K562 (cell line): ENCODE data around the gene CD8A.

Experiments used
- SP1 ChIP-seq: sonication (generic); formaldehyde crosslinking; IDR thresholded peaks from 2 replicates; pipeline ENCODE4 v1.8.1; 2022; ENCODE audit warnings: mild to moderate bottlenecking, missing genetic modification reagents
- TF ChIP-seq, protein P1 (sequence below): sonication (generic); formaldehyde crosslinking; IDR thresholded peaks from 2 replicates; pipeline ENCODE4 v1.8.1; 2023; ENCODE audit warnings: mild to moderate bottlenecking, missing genetic modification reagents
- TF ChIP-seq, protein P2 (sequence below), 3 experiments: IDR thresholded peaks in 2 of 3; conservative IDR thresholded peaks in 1 of 3; 2 replicates each; pipeline ENCODE4 v1.5.1; 2011 to 2012; ENCODE audit warnings: low read length in 3 of 3, mild to moderate bottlenecking in 3 of 3, control low read depth in 2 of 3, improper control_type of control experiment in 1 of 3, inconsistent platforms in 1 of 3, low read depth in 1 of 3, mixed read lengths in 1 of 3, moderate library complexity in 1 of 3; ENCODE audit not compliant: insufficient read depth in 2 of 3

DNA sequence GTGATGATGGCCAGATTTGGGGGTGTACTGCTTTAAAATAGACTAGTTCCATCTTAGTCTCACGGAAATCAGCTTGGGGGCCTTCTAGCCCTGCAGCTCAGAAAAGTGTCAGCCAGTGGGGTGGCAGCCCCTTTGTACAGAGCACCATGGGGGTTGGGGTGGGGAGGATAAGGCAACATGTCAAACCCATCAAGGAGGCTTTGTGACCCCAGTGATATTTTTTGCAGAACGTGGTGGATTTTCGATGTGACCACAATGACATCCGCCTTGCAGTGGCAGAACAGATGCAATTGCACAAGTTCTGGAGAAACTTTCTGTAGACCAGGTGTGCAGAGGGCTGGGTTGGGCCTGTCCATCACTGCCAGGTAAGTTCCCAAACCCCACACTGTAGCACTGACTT, 3.0 kb upstream of the CD8A start:
- TF ChIP-seq, protein P1, sequence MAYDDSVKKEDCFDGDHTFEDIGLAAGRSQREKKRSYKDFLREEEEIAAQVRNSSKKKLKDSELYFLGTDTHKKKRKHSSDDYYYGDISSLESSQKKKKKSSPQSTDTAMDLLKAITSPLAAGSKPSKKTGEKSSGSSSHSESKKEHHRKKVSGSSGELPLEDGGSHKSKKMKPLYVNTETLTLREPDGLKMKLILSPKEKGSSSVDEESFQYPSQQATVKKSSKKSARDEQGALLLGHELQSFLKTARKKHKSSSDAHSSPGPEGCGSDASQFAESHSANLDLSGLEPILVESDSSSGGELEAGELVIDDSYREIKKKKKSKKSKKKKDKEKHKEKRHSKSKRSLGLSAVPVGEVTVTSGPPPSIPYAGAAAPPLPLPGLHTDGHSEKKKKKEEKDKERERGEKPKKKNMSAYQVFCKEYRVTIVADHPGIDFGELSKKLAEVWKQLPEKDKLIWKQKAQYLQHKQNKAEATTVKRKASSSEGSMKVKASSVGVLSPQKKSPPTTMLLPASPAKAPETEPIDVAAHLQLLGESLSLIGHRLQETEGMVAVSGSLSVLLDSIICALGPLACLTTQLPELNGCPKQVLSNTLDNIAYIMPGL (CRISPR knock-in tag), result no peak
- TF ChIP-seq, protein P2, sequence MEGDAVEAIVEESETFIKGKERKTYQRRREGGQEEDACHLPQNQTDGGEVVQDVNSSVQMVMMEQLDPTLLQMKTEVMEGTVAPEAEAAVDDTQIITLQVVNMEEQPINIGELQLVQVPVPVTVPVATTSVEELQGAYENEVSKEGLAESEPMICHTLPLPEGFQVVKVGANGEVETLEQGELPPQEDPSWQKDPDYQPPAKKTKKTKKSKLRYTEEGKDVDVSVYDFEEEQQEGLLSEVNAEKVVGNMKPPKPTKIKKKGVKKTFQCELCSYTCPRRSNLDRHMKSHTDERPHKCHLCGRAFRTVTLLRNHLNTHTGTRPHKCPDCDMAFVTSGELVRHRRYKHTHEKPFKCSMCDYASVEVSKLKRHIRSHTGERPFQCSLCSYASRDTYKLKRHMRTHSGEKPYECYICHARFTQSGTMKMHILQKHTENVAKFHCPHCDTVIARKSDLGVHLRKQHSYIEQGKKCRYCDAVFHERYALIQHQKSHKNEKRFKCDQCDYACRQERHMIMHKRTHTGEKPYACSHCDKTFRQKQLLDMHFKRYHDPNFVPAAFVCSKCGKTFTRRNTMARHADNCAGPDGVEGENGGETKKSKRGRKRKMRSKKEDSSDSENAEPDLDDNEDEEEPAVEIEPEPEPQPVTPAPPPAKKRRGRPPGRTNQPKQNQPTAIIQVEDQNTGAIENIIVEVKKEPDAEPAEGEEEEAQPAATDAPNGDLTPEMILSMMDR (IDR thresholded peaks at IDR 0.05 in 2 of 3, conservative IDR thresholded peaks at IDR 0.05 in 1 of 3; ENCODE audit: insufficient read depth in 2 of 3, low read depth in 1 of 3, low read length in 3 of 3), result no peak
- TF ChIP-seq SP1 (CRISPR knock-in tag), result no peak
